DMS79 (cell line): ENCODE measurements around the gene WNT10A.
A peak's percentile ranks its signal among the peaks of the same experiment; 100 is the strongest.
"Not testable (repeated sequence)": the region's sequence is repeated elsewhere in the genome, so short reads cannot be mapped to it uniquely, and the experiment has no call there.

ENCODE experiments used
- DNase-seq: peaks from one replicate; lab custom pipeline; 2025; lab: John Stamatoyannopoulos, UW

The WNT10A gene

GRCh38 chr2:218893349-218894150 is 12.9 kb downstream of the WNT10A start:
- no peak for DNase-seq

- DNase-seq: no peak
Observed at GRCh38 chr2:218894151-218894879, 13.7 kb downstream of the WNT10A start.

GRCh38 chr2:218894880-218895157 is 14.2 kb downstream of the WNT10A start:
- no peak for DNase-seq

GRCh38 chr2:218895326-218895725 is 14.7 kb downstream of the WNT10A start:
- DNase-seq: no peak

GRCh38 chr2:218895759-218896500 is 15.3 kb downstream of the WNT10A start:
- no peak for DNase-seq

- peak; percentile 58 for DNase-seq
Observed at GRCh38 chr2:218896501-218897393, 16.1 kb downstream of the WNT10A start.

GRCh38 chr2:218897394-218898108 is 16.9 kb downstream of the WNT10A start:
- no peak for DNase-seq

- DNase-seq: peak; percentile 11
Observed at GRCh38 chr2:218898109-218898878, 17.6 kb downstream of the WNT10A start.

GRCh38 chr2:218899147-218899546 is 18.5 kb downstream of the WNT10A start:
- DNase-seq: no peak

GRCh38 chr2:218902427-218902826 is 21.8 kb downstream of the WNT10A start:
- no peak for DNase-seq

- no peak for DNase-seq
Observed at GRCh38 chr2:218904176-218904575, 23.5 kb downstream of the WNT10A start.

- DNase-seq: peak; percentile 88
Observed at GRCh38 chr2:218908721-218909619, 28.3 kb downstream of the WNT10A start.

- DNase-seq: no peak
Observed at GRCh38 chr2:218910741-218911140, 30.1 kb downstream of the WNT10A start.

- no peak for DNase-seq
Observed at GRCh38 chr2:218920504-218920903, 39.9 kb downstream of the WNT10A start.

GRCh38 chr2:218924757-218925156 is 44.1 kb downstream of the WNT10A start:
- DNase-seq: no peak

- DNase-seq: peak; percentile 15
Observed at GRCh38 chr2:218925434-218925833, 44.8 kb downstream of the WNT10A start.

GRCh38 chr2:218927422-218927821 is 46.8 kb downstream of the WNT10A start:
- peak; percentile 10 for DNase-seq

GRCh38 chr2:218927876-218928275 is 47.2 kb downstream of the WNT10A start:
- no peak for DNase-seq

GRCh38 chr2:218930488-218930887 is 49.8 kb downstream of the WNT10A start:
- DNase-seq: not testable (repeated sequence)
